Transverse colon (tissue), 4 donors: ENCODE results near the gene NOBOX.

Source experiments
- POLR2A ChIP-seq: fragments of 450-650 bp; IDR thresholded peaks from one replicate; pipeline ENCODE4 v1.6.1; 2016; ENCODE audit warnings: antibody characterized with exemption, mild to moderate bottlenecking, moderate library complexity
- POLR2AphosphoS5 ChIP-seq, 3 donors: sonication (generic); formaldehyde crosslinking; IDR thresholded peaks; one replicate each; pipeline ENCODE4 v1.6.1; 2016; ENCODE audit warnings: antibody characterized with exemption in 3 of 3
- TF ChIP-seq, protein P1 (sequence below), 5 experiments: fragments of 200-600 bp in 3 of 5; fragments of 450-650 bp in 2 of 5; sonication (generic) in 3 of 5; IDR thresholded peaks; 1 replicate in 2 of 5; 2 replicates in 3 of 5; pipeline ENCODE4 v1.5.1; 2016 to 2017; ENCODE audit warnings: antibody characterized with exemption in 5 of 5, inconsistent platforms in 3 of 5, mild to moderate bottlenecking in 2 of 5, moderate library complexity in 1 of 5

- TF ChIP-seq, protein P1, sequence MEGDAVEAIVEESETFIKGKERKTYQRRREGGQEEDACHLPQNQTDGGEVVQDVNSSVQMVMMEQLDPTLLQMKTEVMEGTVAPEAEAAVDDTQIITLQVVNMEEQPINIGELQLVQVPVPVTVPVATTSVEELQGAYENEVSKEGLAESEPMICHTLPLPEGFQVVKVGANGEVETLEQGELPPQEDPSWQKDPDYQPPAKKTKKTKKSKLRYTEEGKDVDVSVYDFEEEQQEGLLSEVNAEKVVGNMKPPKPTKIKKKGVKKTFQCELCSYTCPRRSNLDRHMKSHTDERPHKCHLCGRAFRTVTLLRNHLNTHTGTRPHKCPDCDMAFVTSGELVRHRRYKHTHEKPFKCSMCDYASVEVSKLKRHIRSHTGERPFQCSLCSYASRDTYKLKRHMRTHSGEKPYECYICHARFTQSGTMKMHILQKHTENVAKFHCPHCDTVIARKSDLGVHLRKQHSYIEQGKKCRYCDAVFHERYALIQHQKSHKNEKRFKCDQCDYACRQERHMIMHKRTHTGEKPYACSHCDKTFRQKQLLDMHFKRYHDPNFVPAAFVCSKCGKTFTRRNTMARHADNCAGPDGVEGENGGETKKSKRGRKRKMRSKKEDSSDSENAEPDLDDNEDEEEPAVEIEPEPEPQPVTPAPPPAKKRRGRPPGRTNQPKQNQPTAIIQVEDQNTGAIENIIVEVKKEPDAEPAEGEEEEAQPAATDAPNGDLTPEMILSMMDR (IDR thresholded peaks at IDR 0.05), result no peak
- TF ChIP-seq POLR2AphosphoS5 (IDR thresholded peaks at IDR 0.05) (no peak), POLR2A (no peak)
Measured at GRCh38 chr7:144410441-144410840, 6.9 kb upstream of the NOBOX start.
